Activated CD4-positive, alpha-beta T cell treated with anti-CD3 and anti-CD28 coated beads, Interleukin-2, amount 50 U/mL, for 4 hours (primary cell): ENCODE measurements around the gene LIN7B.
"Not testable (repeated sequence)": the region's sequence is repeated elsewhere in the genome, so short reads cannot be mapped to it uniquely, and the experiment has no call there.

ENCODE experiments used
- DNase-seq, 2 experiments: peaks; one replicate each; pipeline ENCODE4 v3.0.0-alpha.2; 2020

LIN7B gene

GRCh38 chr19:49120325-49120683, 6.1 kb downstream of the LIN7B start:
- no peak for DNase-seq

GRCh38 chr19:49120868-49121267, 6.7 kb downstream of the LIN7B start:
- DNase-seq: no peak

- DNase-seq: not testable (repeated sequence)
Measured at GRCh38 chr19:49121841-49122240, 7.7 kb downstream of the LIN7B start.

GRCh38 chr19:49123285-49123684, 9.1 kb downstream of the LIN7B start:
- not testable (repeated sequence) for DNase-seq

- DNase-seq: no peak
Measured at GRCh38 chr19:49125025-49125731, 11.0 kb downstream of the LIN7B start.

GRCh38 chr19:49126575-49126974, 12.4 kb downstream of the LIN7B start:
- no peak for DNase-seq

GRCh38 chr19:49127225-49127624, 13.1 kb downstream of the LIN7B start:
- DNase-seq: not testable (repeated sequence)

GRCh38 chr19:49127674-49128544, 13.7 kb downstream of the LIN7B start:
- peak; percentile 90 to 91 for DNase-seq

GRCh38 chr19:49128545-49129237, 14.5 kb downstream of the LIN7B start:
- no peak for DNase-seq

- DNase-seq: no peak
Measured at GRCh38 chr19:49129238-49129583, 15.0 kb downstream of the LIN7B start.

GRCh38 chr19:49130325-49130724, 16.2 kb downstream of the LIN7B start:
- DNase-seq: no peak

- DNase-seq: peak in 1 of 2 experiments; percentile 21
Measured at GRCh38 chr19:49132974-49133609, 18.9 kb downstream of the LIN7B start.

GRCh38 chr19:49133621-49134454, 19.7 kb downstream of the LIN7B start:
- peak; percentile 42 to 46 for DNase-seq

GRCh38 chr19:49135686-49136085, 21.5 kb downstream of the LIN7B start:
- no peak for DNase-seq

- DNase-seq: no peak
Measured at GRCh38 chr19:49136771-49137171, 22.6 kb downstream of the LIN7B start.

GRCh38 chr19:49140951-49141350, 26.8 kb downstream of the LIN7B start:
- DNase-seq: no peak

- DNase-seq: no peak
Measured at GRCh38 chr19:49141352-49141751, 27.2 kb downstream of the LIN7B start.

- peak; percentile 41 to 42 for DNase-seq
Measured at GRCh38 chr19:49142866-49143335, 28.7 kb downstream of the LIN7B start.

GRCh38 chr19:49145573-49146407, 31.6 kb downstream of the LIN7B start:
- DNase-seq: peak; percentile 69 to 74

- DNase-seq: not testable (repeated sequence)
Measured at GRCh38 chr19:49146408-49146770, 32.2 kb downstream of the LIN7B start.

- no peak for DNase-seq
Measured at GRCh38 chr19:49148044-49148682, 34.0 kb downstream of the LIN7B start.
